Measurements from ENCODE around the gene SBF2. TPM values are rescaled to one million over a fixed set of nuclear protein-coding genes. Genes with fewer than 3 reads are reported as not detected.
"Not testable (repeated sequence)": the region's sequence is repeated elsewhere in the genome, so short reads cannot be mapped to it uniquely, and the experiment has no call there.

Gene SBF2
- total and polyA plus RNA-seq, 4 experiments from 2014 or later, result 0.50 to 15.4 (median 10.2) TPM

DNA sequence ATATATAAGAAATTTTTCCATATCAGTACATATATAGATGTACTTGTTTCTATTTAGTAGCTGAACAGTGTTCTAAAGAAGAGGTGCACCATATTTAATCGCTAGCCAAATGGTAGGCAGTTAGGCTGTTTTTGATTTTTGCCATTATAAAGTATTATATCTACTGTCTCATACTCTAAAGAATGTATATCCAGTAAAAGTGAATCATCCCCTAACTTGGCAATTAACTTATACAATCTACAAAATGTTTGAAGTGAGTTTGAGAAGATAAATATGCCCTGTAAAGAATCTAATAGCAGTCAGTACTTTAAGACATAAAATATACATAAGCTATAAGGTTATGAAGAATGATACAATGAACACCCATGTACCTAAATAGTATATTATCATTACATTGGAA, 338.6 kb downstream of the SBF2 start:
- Mint-ChIP-seq H3K4me3 (no peak overlapping the region), H3K27me3 (no peaks in the 10 kb centered on the region), H3K27ac (no peak overlapping the region), H3K36me3 (peaks cover 13 to 27% of the 10 kb centered on the region in 2 donors), H3K9me3 (no peaks in the 10 kb centered on the region), H3K4me1 (no peaks in the 10 kb centered on the region)
- intact Hi-C loops (cut with micrococcal nuclease), result no loop called here
- Histone ChIP-seq H3K36me3 (ENCODE audit: insufficient read depth, low read length) (no peaks in the 10 kb centered on the region), H3K4me3 (ENCODE audit: low read length in 2 of 2) (no peak overlapping the region), H3K27me3 (ENCODE audit: insufficient read depth, low read length) (no peaks in the 10 kb centered on the region), H3K27ac (ENCODE audit: low read depth, low read length) (no peak overlapping the region), H3K9me3 (ENCODE audit: control insufficient read depth in 1 of 2, low read length in 2 of 2) (no peaks in the 10 kb centered on the region), H3K4me1 (ENCODE audit: insufficient read depth, low read length) (no peaks in the 10 kb centered on the region)
- ChIA-PET CTCF (ENCODE audit: partially characterized antibody) (interaction anchor here (0.6 to 0.9 kb wide), 2 partner anchors 10 to 17 kb away, joined by 3 to 4 read pairs; no protein-coding TSS in a partner anchor), POLR2A (ENCODE audit: partially characterized antibody) (no interaction called here)
- no peak for DNase-seq

DNA sequence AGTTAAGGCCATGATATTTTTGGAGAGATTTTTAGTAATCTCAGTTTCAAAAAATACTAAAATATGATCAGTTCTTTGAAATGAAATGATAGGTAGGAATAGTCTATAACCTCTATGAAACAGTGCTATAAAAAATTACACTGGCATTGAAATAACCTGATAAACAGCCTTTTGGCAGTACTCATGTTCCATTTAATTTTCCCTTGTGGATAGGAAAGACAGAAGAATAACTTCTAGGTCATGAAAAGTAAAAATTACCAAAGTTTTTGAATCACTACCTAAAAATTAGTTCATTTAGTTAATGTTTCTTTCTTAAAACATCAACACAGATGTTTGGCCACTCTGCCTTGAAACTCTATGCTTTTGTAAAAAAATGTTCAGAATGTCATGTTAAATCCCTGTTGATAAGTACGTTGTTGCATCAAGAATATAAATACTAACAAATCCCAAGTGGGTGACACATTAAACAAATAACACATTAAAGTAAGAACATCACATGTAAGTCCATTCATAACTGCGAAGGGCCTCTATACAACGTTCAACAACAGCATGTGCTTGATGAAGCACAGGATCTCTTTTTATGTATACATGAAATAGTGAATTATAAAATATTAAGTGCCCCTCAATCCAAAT, 339.9 kb downstream of the SBF2 start:
- CTCF ChIA-PET (ENCODE audit: partially characterized antibody), result no interaction called here
- intact Hi-C loops (cut with micrococcal nuclease), result no loop called here
- no peak overlapping the region for H3K4me3 Mint-ChIP-seq

GRCh38 chr11:9952511-9953196, 341.4 kb downstream of the SBF2 start:
- H3K9me3 ChIP-seq (ENCODE audit: control insufficient read depth in 1 of 2, low read length in 2 of 2), result no peaks in the 10 kb centered on the region
- no peaks in the 10 kb centered on the region for H3K27me3 ChIP-seq (ENCODE audit: insufficient read depth, low read length)

More for the DNA sequence above, 339.9 kb downstream of the SBF2 start:
- DNase-seq, result no peak
- no peak overlapping the region for H3K4me3 ChIP-seq (ENCODE audit: low read length in 2 of 2)
- H3K27ac ChIP-seq (ENCODE audit: low read depth, low read length), result no peak overlapping the region
- POLR2A ChIA-PET (ENCODE audit: partially characterized antibody), result no interaction called here
- H3K4me1 Mint-ChIP-seq, result no peaks in the 10 kb centered on the region
- H3K9me3 Mint-ChIP-seq, result no peaks in the 10 kb centered on the region
- no peaks in the 10 kb centered on the region for H3K27me3 Mint-ChIP-seq
- H3K9me3 ChIP-seq (ENCODE audit: control insufficient read depth in 1 of 2, low read length in 2 of 2), result no peaks in the 10 kb centered on the region
- peaks cover 7 to 15% of the 10 kb centered on the region in 2 donors for H3K36me3 Mint-ChIP-seq
- H3K27ac Mint-ChIP-seq, result no peak overlapping the region
- no peaks in the 10 kb centered on the region for H3K27me3 ChIP-seq (ENCODE audit: insufficient read depth, low read length)
- no peaks in the 10 kb centered on the region for H3K36me3 ChIP-seq (ENCODE audit: insufficient read depth, low read length)
- no peaks in the 10 kb centered on the region for H3K4me1 ChIP-seq (ENCODE audit: insufficient read depth, low read length)

GRCh38 chr11:9951807-9952206, 342.2 kb downstream of the SBF2 start:
- Histone ChIP-seq H3K4me3 (ENCODE audit: low read length in 2 of 2) (no peak overlapping the region), H3K27ac (ENCODE audit: low read depth, low read length) (no peak overlapping the region), H3K4me1 (ENCODE audit: insufficient read depth, low read length) (no peaks in the 10 kb centered on the region), H3K9me3 (ENCODE audit: control insufficient read depth in 1 of 2, low read length in 2 of 2) (no peaks in the 10 kb centered on the region), H3K27me3 (ENCODE audit: insufficient read depth, low read length) (no peaks in the 10 kb centered on the region), H3K36me3 (ENCODE audit: insufficient read depth, low read length) (no peaks in the 10 kb centered on the region)
- H3K9me3 Mint-ChIP-seq, result no peaks in the 10 kb centered on the region
- ChIA-PET CTCF (ENCODE audit: partially characterized antibody) (no interaction called here), POLR2A (ENCODE audit: partially characterized antibody) (no interaction called here)
- H3K27me3 Mint-ChIP-seq, result no peaks in the 10 kb centered on the region
- H3K36me3 Mint-ChIP-seq, result peaks cover 3 to 11% of the 10 kb centered on the region in 2 donors
- no peak overlapping the region for H3K4me3 Mint-ChIP-seq
- H3K4me1 Mint-ChIP-seq, result peaks cover 0 to 3% (median 0%) of the 10 kb centered on the region in 4 donors
- DNase-seq, result no peak
- H3K27ac Mint-ChIP-seq, result no peak overlapping the region
- intact Hi-C loops (cut with micrococcal nuclease), result no loop called here

More at GRCh38 chr11:9952511-9953196, 341.4 kb downstream of the SBF2 start:
- H3K9me3 Mint-ChIP-seq, result no peaks in the 10 kb centered on the region
- Histone ChIP-seq H3K4me3 (ENCODE audit: low read length in 2 of 2) (no peak overlapping the region), H3K4me1 (ENCODE audit: insufficient read depth, low read length) (no peaks in the 10 kb centered on the region), H3K36me3 (ENCODE audit: insufficient read depth, low read length) (no peaks in the 10 kb centered on the region), H3K27ac (ENCODE audit: low read depth, low read length) (no peak overlapping the region)
- no peak for DNase-seq
- no peaks in the 10 kb centered on the region for H3K4me1 Mint-ChIP-seq
- peaks cover 3 to 7% of the 10 kb centered on the region in 2 donors for H3K36me3 Mint-ChIP-seq
- ChIA-PET CTCF (ENCODE audit: partially characterized antibody) (no interaction called here), POLR2A (ENCODE audit: partially characterized antibody) (no interaction called here)
- H3K27ac Mint-ChIP-seq, result no peak overlapping the region
- intact Hi-C loops (cut with micrococcal nuclease), result no loop called here
- H3K27me3 Mint-ChIP-seq, result no peaks in the 10 kb centered on the region
- no peak overlapping the region for H3K4me3 Mint-ChIP-seq

DNA sequence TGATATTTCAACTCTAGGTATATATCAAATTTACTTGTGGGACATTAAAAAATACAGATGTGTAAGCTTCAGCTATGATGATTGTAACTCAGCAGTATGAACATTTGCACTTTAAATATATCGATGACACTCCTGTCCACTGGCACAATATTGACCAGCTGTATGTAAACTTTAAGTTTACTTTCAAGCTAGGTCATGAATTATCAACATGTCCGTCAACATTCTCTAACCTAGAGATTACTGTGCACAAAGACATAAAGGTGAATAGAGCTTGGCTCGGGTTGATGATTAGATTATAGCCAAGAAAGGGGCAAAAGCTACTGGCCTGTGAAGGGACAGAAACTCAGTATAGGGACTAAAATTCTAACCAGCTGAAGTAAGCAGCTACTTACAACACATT, 343.6 kb downstream of the SBF2 start:
- no peaks in the 10 kb centered on the region for H3K9me3 ChIP-seq (ENCODE audit: control insufficient read depth in 1 of 2, low read length in 2 of 2)
- H3K36me3 ChIP-seq (ENCODE audit: insufficient read depth, low read length), result no peaks in the 10 kb centered on the region
- intact Hi-C loops (cut with micrococcal nuclease), result no loop called here
- peaks cover 0 to 10% (median 1%) of the 10 kb centered on the region in 8 donors for H3K9me3 Mint-ChIP-seq
- no peak for DNase-seq
- H3K4me1 ChIP-seq (ENCODE audit: insufficient read depth, low read length), result no peaks in the 10 kb centered on the region
- H3K36me3 Mint-ChIP-seq, result peaks cover 0 to 18% of the 10 kb centered on the region in 2 donors
- no peak overlapping the region for H3K4me3 ChIP-seq (ENCODE audit: low read length in 2 of 2)
- CTCF ChIA-PET (ENCODE audit: partially characterized antibody), result interaction anchor here (0.8 kb wide), 1 partner anchor 23 kb away, joined by 3 read pairs; no protein-coding TSS in a partner anchor
- H3K27me3 Mint-ChIP-seq, result no peaks in the 10 kb centered on the region
- H3K27ac Mint-ChIP-seq, result no peak overlapping the region
- peaks cover 0 to 3% (median 0%) of the 10 kb centered on the region in 4 donors for H3K4me1 Mint-ChIP-seq
- H3K4me3 Mint-ChIP-seq, result no peak overlapping the region
- POLR2A ChIA-PET (ENCODE audit: partially characterized antibody), result no interaction called here
- no peak overlapping the region for H3K27ac ChIP-seq (ENCODE audit: low read depth, low read length)
- no peaks in the 10 kb centered on the region for H3K27me3 ChIP-seq (ENCODE audit: insufficient read depth, low read length)

- Mint-ChIP-seq H3K4me3 (no peak overlapping the region), H3K9me3 (peaks cover 0 to 12% (median 4%) of the 10 kb centered on the region in 8 donors), H3K27ac (no peak overlapping the region), H3K4me1 (peaks cover 0 to 3% (median 0%) of the 10 kb centered on the region in 4 donors), H3K27me3 (no peaks in the 10 kb centered on the region), H3K36me3 (peaks cover 4 to 22% of the 10 kb centered on the region in 2 donors)
- intact Hi-C loops (cut with micrococcal nuclease), result no loop called here
- Histone ChIP-seq H3K27me3 (ENCODE audit: insufficient read depth, low read length) (no peaks in the 10 kb centered on the region), H3K4me1 (ENCODE audit: insufficient read depth, low read length) (no peaks in the 10 kb centered on the region), H3K27ac (ENCODE audit: low read depth, low read length) (no peak overlapping the region), H3K4me3 (ENCODE audit: low read length in 2 of 2) (no peak overlapping the region), H3K36me3 (ENCODE audit: insufficient read depth, low read length) (no peaks in the 10 kb centered on the region), H3K9me3 (ENCODE audit: control insufficient read depth in 1 of 2, low read length in 2 of 2) (no peaks in the 10 kb centered on the region)
- ChIA-PET CTCF (ENCODE audit: partially characterized antibody) (no interaction called here), POLR2A (ENCODE audit: partially characterized antibody) (no interaction called here)
- DNase-seq, result no peak
Observed at GRCh38 chr11:9947231-9947864, 346.7 kb downstream of the SBF2 start.

DNA sequence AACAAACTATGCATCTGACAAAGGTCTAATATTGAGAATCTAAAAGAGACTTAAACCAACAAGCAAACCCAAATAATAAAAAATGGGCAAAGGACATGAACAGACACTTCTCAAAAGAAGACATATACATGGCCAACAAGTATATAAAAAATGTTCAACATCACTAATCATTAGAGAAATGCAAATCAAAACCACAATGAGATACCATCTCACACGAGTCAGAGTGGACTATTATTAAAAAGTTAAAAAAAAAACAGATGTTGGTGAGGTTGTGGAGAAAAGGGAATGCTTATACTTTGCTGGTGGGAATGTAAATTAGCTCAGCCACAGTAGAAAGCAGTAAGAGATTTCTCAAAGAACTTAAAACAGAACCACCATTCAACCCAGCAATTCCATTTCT, 348.3 kb downstream of the SBF2 start:
- H3K27ac Mint-ChIP-seq; POLR2A ChIA-PET (ENCODE audit: partially characterized antibody): not testable (repeated sequence)

More for the DNA sequence above, 348.3 kb downstream of the SBF2 start:
- H3K27me3 ChIP-seq (ENCODE audit: insufficient read depth, low read length); H3K27ac ChIP-seq (ENCODE audit: low read depth, low read length); H3K4me3 Mint-ChIP-seq; H3K4me3 ChIP-seq (ENCODE audit: low read length in 2 of 2); H3K9me3 ChIP-seq (ENCODE audit: control insufficient read depth in 1 of 2, low read length in 2 of 2); intact Hi-C loops (cut with micrococcal nuclease); H3K36me3 ChIP-seq (ENCODE audit: insufficient read depth, low read length); H3K4me1 ChIP-seq (ENCODE audit: insufficient read depth, low read length); H3K4me1 Mint-ChIP-seq; H3K27me3 Mint-ChIP-seq; DNase-seq; CTCF ChIA-PET (ENCODE audit: partially characterized antibody): not testable (repeated sequence)
- H3K36me3 Mint-ChIP-seq, result peaks cover 4 to 18% of the 10 kb centered on the region in 2 donors
- peaks cover 0 to 12% (median 4%) of the 10 kb centered on the region in 8 donors for H3K9me3 Mint-ChIP-seq
